ENCODE data around the gene FAM187B.
"Not testable (repeated sequence)": the region's sequence is repeated elsewhere in the genome, so short reads cannot be mapped to it uniquely, and the experiment has no call there.

FAM187B gene

GRCh38 chr19:35223862-35224505 is 4.6 kb downstream of the FAM187B start:
- H4K12ac ChIP-seq (ENCODE audit: low read depth, low read length), result no peak overlapping the region
- no peak overlapping the region for H3K9ac ChIP-seq (ENCODE audit: low read length)
- H3K79me1 ChIP-seq (ENCODE audit: low read length), result no peaks in the 10 kb centered on the region
- no peak overlapping the region for H3K18ac ChIP-seq (ENCODE audit: low read length)
- H4K8ac ChIP-seq (ENCODE audit: low read depth, low read length), result no peak overlapping the region
- no peak overlapping the region for H3K4ac ChIP-seq (ENCODE audit: low read depth, low read length)
- no peak overlapping the region for H3K27ac ChIP-seq (ENCODE audit: low read depth, low read length)
- H2BK12ac ChIP-seq (ENCODE audit: low read length), result no peak overlapping the region
- no peak overlapping the region for H2AFZ ChIP-seq (ENCODE audit: insufficient read depth, low read length, poor library complexity)
- DNase-seq, result no peak
- no peaks in the 10 kb centered on the region for H3K4me1 ChIP-seq (ENCODE audit: control insufficient read depth in 1 of 2, insufficient read depth in 2 of 2, low read length in 2 of 2)
- no peak overlapping the region for H2AK5ac ChIP-seq (ENCODE audit: low read length)
- H3K4me2 ChIP-seq (ENCODE audit: low read length), result no peak overlapping the region
- no peak overlapping the region for H2BK5ac ChIP-seq (ENCODE audit: low read depth, low read length, poor library complexity)
- no peaks in the 10 kb centered on the region for H3K27me3 ChIP-seq (ENCODE audit: insufficient read depth, low read length)
- H3K14ac ChIP-seq (ENCODE audit: low read length), result no peak overlapping the region
- no CpG with 5 or more reads among the region's 4 CpGs for WGBS (ENCODE audit: extremely low coverage, insufficient coverage, insufficient read length)
- no peaks in the 10 kb centered on the region for H3K36me3 ChIP-seq (ENCODE audit: control insufficient read depth in 1 of 2, insufficient read depth in 2 of 2, low read length in 2 of 2)
- no peaks in the 10 kb centered on the region for H3K79me2 ChIP-seq (ENCODE audit: control insufficient read depth, insufficient read depth, low read length, poor library complexity)
- peaks cover 12% of the 10 kb centered on the region for H3K9me3 ChIP-seq (ENCODE audit: insufficient read depth, low read depth, low read length)
- H2BK120ac ChIP-seq (ENCODE audit: insufficient read depth, low read length, poor library complexity), result no peak overlapping the region
- no peak overlapping the region for H4K91ac ChIP-seq (ENCODE audit: low read depth, low read length)
- H3K4me3 ChIP-seq (ENCODE audit: low read depth, low read length), result no peak overlapping the region
- H3K23ac ChIP-seq (ENCODE audit: low read length), result no peak overlapping the region

DNA sequence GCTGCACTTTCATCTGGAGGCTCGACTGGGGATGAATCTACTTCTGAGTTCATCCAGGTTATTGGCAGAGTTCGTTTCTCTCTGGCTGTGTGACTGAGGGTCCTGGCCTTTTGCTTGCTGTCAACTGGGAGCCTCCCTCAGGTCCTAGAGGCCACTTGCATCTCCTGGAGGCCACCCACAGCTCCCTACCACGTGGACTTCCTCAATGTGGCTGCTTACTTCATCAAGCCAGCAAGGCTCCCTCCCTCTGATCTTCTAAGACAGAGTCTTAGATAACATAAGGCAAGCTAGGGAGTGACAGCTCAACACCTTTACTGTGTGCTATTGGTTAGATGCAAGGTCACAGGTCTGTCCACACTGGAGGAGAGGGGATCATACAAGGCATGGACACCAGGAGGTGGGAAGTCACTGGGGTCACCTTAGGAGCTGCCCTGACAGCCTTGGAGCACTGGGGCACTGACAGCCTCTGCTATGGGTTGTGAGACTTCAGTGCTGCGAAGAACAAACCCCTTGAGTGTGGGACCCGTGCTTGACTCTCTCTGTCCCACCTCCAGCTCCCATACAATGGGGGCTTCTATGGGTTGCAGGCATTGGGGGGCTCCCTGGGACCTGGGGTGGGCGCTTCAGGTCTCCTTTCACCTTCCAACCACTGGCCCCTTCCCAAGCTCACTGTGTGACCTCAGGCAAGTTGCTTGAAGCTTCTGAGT is 5.3 kb downstream of the FAM187B start:
- H3K4me1 ChIP-seq (ENCODE audit: control insufficient read depth in 1 of 2, insufficient read depth in 2 of 2, low read length in 2 of 2), result no peaks in the 10 kb centered on the region
- H2BK5ac ChIP-seq (ENCODE audit: low read depth, low read length, poor library complexity), result no peak overlapping the region
- H3K36me3 ChIP-seq (ENCODE audit: control insufficient read depth in 1 of 2, insufficient read depth in 2 of 2, low read length in 2 of 2), result no peaks in the 10 kb centered on the region
- H3K4me3 ChIP-seq (ENCODE audit: low read depth, low read length), result no peak overlapping the region
- H4K8ac ChIP-seq (ENCODE audit: low read depth, low read length), result no peak overlapping the region
- H2BK12ac ChIP-seq (ENCODE audit: low read length), result no peak overlapping the region
- H3K27me3 ChIP-seq (ENCODE audit: insufficient read depth, low read length), result no peaks in the 10 kb centered on the region
- no peak overlapping the region for H3K23ac ChIP-seq (ENCODE audit: low read length)
- H3K27ac ChIP-seq (ENCODE audit: low read depth, low read length), result no peak overlapping the region
- no peak overlapping the region for H3K4ac ChIP-seq (ENCODE audit: low read depth, low read length)
- H3K9ac ChIP-seq (ENCODE audit: low read length), result no peak overlapping the region
- H3K9me3 ChIP-seq (ENCODE audit: insufficient read depth, low read depth, low read length), result peaks cover 10% of the 10 kb centered on the region
- no peak for DNase-seq
- H3K18ac ChIP-seq (ENCODE audit: low read length), result no peak overlapping the region
- no CpG with 5 or more reads among the region's 6 CpGs for WGBS (ENCODE audit: extremely low coverage, insufficient coverage, insufficient read length)
- H3K14ac ChIP-seq (ENCODE audit: low read length), result no peak overlapping the region
- no peak overlapping the region for H4K12ac ChIP-seq (ENCODE audit: low read depth, low read length)
- H2AFZ ChIP-seq (ENCODE audit: insufficient read depth, low read length, poor library complexity), result no peak overlapping the region
- no peaks in the 10 kb centered on the region for H3K79me1 ChIP-seq (ENCODE audit: low read length)
- no peaks in the 10 kb centered on the region for H3K79me2 ChIP-seq (ENCODE audit: control insufficient read depth, insufficient read depth, low read length, poor library complexity)
- no peak overlapping the region for H2BK120ac ChIP-seq (ENCODE audit: insufficient read depth, low read length, poor library complexity)
- no peak overlapping the region for H4K91ac ChIP-seq (ENCODE audit: low read depth, low read length)
- H2AK5ac ChIP-seq (ENCODE audit: low read length), result no peak overlapping the region
- no peak overlapping the region for H3K4me2 ChIP-seq (ENCODE audit: low read length)

GRCh38 chr19:35222373-35223015 is 6.0 kb downstream of the FAM187B start:
- no peak overlapping the region for H3K4me3 ChIP-seq (ENCODE audit: low read depth, low read length)

GRCh38 chr19:35220973-35221590 is 7.5 kb downstream of the FAM187B start:
- not testable (repeated sequence) for H4K8ac ChIP-seq (ENCODE audit: low read depth, low read length); H2BK5ac ChIP-seq (ENCODE audit: low read depth, low read length, poor library complexity); H3K4me1 ChIP-seq (ENCODE audit: control insufficient read depth in 1 of 2, insufficient read depth in 2 of 2, low read length in 2 of 2); H3K79me1 ChIP-seq (ENCODE audit: low read length); H4K91ac ChIP-seq (ENCODE audit: low read depth, low read length); H3K36me3 ChIP-seq (ENCODE audit: control insufficient read depth in 1 of 2, insufficient read depth in 2 of 2, low read length in 2 of 2); H2AFZ ChIP-seq (ENCODE audit: insufficient read depth, low read length, poor library complexity); H2BK120ac ChIP-seq (ENCODE audit: insufficient read depth, low read length, poor library complexity); H3K27me3 ChIP-seq (ENCODE audit: insufficient read depth, low read length); H2AK5ac ChIP-seq (ENCODE audit: low read length); H3K9me3 ChIP-seq (ENCODE audit: insufficient read depth, low read depth, low read length); H3K23ac ChIP-seq (ENCODE audit: low read length); H3K79me2 ChIP-seq (ENCODE audit: control insufficient read depth, insufficient read depth, low read length, poor library complexity); H3K4ac ChIP-seq (ENCODE audit: low read depth, low read length); H3K27ac ChIP-seq (ENCODE audit: low read depth, low read length); H3K4me2 ChIP-seq (ENCODE audit: low read length); DNase-seq; H3K4me3 ChIP-seq (ENCODE audit: low read depth, low read length); H2BK12ac ChIP-seq (ENCODE audit: low read length); H3K9ac ChIP-seq (ENCODE audit: low read length); H4K12ac ChIP-seq (ENCODE audit: low read depth, low read length); H3K18ac ChIP-seq (ENCODE audit: low read length); H3K14ac ChIP-seq (ENCODE audit: low read length)
- WGBS (ENCODE audit: extremely low coverage, insufficient coverage, insufficient read length), result no CpG with 5 or more reads among the region's 4 CpGs

More at GRCh38 chr19:35222373-35223015, 6.0 kb downstream of the FAM187B start:
- H2BK5ac ChIP-seq (ENCODE audit: low read depth, low read length, poor library complexity), result no peak overlapping the region
- H3K4ac ChIP-seq (ENCODE audit: low read depth, low read length), result no peak overlapping the region
- H3K9me3 ChIP-seq (ENCODE audit: insufficient read depth, low read depth, low read length), result peaks cover 10% of the 10 kb centered on the region
- H3K9ac ChIP-seq (ENCODE audit: low read length), result no peak overlapping the region
- no peak overlapping the region for H3K4me2 ChIP-seq (ENCODE audit: low read length)
- no peaks in the 10 kb centered on the region for H3K79me2 ChIP-seq (ENCODE audit: control insufficient read depth, insufficient read depth, low read length, poor library complexity)
- H3K4me1 ChIP-seq (ENCODE audit: control insufficient read depth in 1 of 2, insufficient read depth in 2 of 2, low read length in 2 of 2), result no peaks in the 10 kb centered on the region
- no peaks in the 10 kb centered on the region for H3K36me3 ChIP-seq (ENCODE audit: control insufficient read depth in 1 of 2, insufficient read depth in 2 of 2, low read length in 2 of 2)
- no peak overlapping the region for H3K27ac ChIP-seq (ENCODE audit: low read depth, low read length)
- WGBS (ENCODE audit: extremely low coverage, insufficient coverage, insufficient read length), result no CpG with 5 or more reads among the region's 7 CpGs
- H3K18ac ChIP-seq (ENCODE audit: low read length), result no peak overlapping the region
- no peak overlapping the region for H3K14ac ChIP-seq (ENCODE audit: low read length)
- H4K91ac ChIP-seq (ENCODE audit: low read depth, low read length), result no peak overlapping the region
- no peak overlapping the region for H2BK120ac ChIP-seq (ENCODE audit: insufficient read depth, low read length, poor library complexity)
- H3K23ac ChIP-seq (ENCODE audit: low read length), result no peak overlapping the region
- H2BK12ac ChIP-seq (ENCODE audit: low read length), result no peak overlapping the region
- H2AK5ac ChIP-seq (ENCODE audit: low read length), result no peak overlapping the region
- no peak overlapping the region for H4K8ac ChIP-seq (ENCODE audit: low read depth, low read length)
- H3K27me3 ChIP-seq (ENCODE audit: insufficient read depth, low read length), result no peaks in the 10 kb centered on the region
- H3K79me1 ChIP-seq (ENCODE audit: low read length), result no peaks in the 10 kb centered on the region
- no peak overlapping the region for H4K12ac ChIP-seq (ENCODE audit: low read depth, low read length)
- DNase-seq, result no peak
- H2AFZ ChIP-seq (ENCODE audit: insufficient read depth, low read length, poor library complexity), result no peak overlapping the region
